ENCODE results near the gene TMEM87A.
A peak's percentile ranks its signal among the peaks of the same experiment; 100 is the strongest.
"Not testable (repeated sequence)": the region's sequence is repeated elsewhere in the genome, so short reads cannot be mapped to it uniquely, and the experiment has no call there.

TMEM87A gene

DNA sequence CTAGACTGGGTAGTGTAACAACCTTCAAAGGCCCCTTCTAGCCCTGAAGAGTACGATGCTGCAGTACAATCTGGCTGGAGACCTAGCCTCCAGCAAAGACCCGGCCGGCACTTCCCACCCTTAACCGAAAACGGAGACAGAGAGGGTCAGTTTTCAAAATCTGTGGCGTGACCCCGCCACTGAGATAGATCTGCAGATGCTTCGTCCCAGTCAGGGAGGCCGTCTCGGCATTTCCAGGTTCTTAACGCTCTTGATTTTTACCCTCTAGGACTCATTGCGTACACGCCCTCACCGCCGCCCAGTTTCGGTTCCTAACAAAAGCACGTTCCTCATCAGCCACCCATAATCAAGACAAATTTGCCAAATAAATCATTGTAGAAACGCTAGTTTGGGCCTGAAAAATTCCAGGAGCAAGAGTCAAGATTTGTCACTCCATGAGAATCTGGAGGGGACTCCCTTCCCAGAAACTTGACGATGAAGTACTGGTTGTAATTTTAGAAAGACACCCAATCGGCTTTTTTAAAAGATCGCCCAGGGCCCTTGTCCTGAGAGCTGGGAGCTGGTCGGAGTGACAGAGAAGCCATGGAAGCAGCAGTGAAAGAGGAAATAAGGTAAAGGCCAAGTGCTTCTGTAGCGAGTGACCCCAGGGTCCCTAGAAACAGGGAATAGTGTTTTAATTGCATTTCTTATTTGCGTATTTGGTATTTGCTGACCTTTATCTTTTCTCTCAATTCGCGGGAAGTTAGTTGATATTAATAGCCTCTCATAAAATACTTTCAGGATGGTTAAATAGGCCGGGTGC lies 868 bp upstream of the TMEM87A start:
- peak; percentile 31 to 57 (median 47) for DNase-seq (ENCODE audit: low read depth in 4 of 4, low spot score in 1 of 4)

DNA sequence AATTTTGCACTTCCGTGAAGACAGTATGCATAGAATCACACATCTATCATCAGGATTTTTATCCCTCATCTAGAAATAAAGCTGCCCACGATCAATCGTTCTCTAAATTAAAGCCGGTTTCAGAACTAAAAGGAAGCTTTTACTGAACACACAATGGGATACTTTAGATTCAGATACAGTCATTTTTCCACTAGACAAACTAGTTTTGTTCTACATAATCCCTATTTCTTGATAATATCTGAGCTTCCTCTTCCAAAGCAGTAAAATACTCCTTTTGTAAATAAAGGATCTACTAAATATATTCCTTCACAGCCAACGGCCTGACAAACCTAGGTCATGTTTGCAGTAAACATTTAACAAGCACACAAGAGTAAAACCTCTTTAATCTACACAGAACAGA lies 2.2 kb downstream of the TMEM87A start:
- DNase-seq (ENCODE audit: low read depth in 4 of 4, low spot score in 1 of 4) = no peak

DNA sequence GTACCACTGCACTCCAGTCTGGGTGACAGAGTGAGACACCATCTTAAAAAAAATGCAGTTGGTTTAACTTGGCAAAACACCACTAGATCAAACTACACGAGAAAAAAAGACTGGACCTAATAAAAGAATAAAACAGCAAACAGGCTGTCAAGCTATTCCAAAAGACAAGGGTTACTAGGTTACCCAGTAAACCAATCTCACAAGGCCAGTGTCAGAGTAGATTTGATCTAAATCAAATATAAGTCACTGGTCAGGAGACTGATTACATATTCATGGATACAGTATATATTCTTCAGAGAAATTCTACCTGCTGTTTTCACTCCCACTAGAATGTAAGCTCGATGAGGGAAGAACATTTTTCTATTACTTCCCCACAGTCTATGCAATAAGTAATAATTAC lies 2.7 kb downstream of the TMEM87A start:
- DNase-seq (ENCODE audit: low read depth in 4 of 4, low spot score in 1 of 4) = no peak

DNA sequence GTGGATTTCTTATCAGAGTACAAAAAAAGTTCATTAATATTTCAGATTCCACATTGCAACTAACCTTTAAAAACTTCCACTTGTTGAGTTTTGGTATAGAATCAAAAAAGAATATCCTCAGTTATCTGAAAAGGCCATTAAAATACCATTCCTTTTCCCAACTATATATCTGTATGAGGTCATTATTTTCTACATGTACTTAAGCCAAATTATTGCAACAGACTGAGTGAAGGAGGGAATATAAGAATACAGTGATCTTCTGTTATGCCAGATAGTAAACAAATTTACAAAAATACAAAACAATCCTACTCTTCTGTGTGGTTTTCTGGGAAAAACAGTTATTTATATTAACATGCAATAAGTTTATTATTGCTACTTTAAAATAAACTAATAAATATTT lies 5.9 kb downstream of the TMEM87A start:
- DNase-seq (ENCODE audit: low read depth in 4 of 4, low spot score in 1 of 4) = no peak

DNA sequence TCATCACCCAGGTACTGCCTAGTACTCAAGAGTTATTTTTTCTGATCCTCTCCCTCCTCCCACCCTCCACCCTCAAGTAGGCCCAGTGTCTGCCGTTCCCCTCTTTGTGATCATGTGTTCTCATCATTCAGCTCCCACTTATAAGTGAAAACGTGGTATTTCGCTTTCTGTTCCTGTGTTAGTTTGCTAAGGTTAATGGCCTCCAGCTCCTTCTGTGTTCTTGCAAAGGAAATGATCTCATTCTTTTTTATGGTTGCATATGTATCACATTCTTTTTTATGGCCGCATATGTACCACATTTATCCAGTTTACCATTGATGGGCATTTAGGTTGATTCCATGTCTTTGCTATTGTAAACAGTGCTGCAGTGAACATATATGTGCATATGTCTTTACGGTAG lies 8.4 kb downstream of the TMEM87A start:
- DNase-seq (ENCODE audit: low read depth in 4 of 4, low spot score in 1 of 4) = no peak

DNA sequence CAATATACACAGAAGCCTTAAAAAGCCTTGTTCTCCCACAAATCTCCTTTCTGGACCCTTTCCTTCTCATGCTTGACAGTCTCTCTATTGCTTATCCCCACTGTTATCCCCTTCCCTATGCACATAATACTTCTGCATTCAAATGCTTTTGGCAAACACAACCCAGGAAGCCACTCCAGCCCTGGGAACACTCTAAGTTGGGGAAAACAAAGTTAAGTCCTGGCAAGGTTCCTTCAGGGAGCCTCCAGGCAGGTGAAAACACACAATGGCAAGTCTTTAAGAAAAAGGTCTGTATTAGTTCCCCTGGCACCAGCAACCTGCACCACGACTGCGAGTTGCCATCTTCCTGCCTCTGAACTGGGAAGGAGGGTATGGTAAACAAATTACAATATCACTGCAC lies 19.9 kb downstream of the TMEM87A start:
- no peak for DNase-seq (ENCODE audit: low read depth in 4 of 4, low spot score in 1 of 4)

DNA sequence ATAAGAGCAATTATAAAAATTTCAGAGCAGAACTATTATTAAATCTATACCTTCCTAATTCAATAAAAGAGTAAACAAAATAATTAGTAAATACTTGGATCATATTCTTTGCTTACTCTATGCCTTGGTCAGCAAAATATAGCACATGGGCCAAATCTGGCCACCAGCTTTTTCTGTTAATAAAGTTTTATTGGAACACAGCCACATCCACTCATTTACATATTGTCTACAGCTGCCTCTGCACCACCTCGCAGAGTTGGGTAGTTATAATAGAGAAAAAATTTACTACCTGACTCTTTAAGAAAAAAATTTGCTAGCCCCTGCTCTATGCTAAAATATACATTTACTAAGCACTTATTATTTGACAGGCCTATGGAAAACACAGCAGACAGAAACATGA lies 32.4 kb downstream of the TMEM87A start:
- DNase-seq (ENCODE audit: low read depth in 4 of 4, low spot score in 1 of 4) = no peak

DNA sequence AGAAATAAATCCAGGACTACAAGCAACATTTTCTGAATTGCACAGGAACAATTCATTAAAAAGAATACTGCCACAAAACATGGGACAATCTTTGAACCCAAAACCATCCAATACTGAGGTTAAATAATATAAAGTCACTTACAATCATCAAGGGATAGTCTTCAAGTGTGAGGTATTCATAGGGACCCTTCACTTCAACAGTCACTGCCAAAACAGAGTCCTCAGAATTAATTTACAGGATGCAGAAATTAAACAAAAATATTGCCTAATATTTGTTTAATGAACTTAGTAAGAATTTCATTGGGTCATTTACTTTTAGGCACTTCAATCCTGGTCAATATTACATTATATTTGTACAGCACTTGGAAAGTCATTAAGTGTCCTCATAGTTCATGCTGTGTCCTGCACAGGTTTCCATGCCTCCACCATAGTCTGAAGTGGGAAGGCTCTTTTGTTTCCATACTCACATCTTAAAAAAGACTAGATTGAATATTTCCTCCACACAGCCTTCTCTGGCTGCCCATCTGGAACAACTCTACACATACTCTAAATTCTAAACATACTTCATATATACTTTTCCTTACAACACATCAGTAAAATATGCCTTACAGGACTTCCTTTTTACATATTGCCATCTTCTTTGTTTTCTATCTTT lies 33.6 kb downstream of the TMEM87A start:
- no peak for DNase-seq (ENCODE audit: low read depth in 4 of 4, low spot score in 1 of 4)

DNA sequence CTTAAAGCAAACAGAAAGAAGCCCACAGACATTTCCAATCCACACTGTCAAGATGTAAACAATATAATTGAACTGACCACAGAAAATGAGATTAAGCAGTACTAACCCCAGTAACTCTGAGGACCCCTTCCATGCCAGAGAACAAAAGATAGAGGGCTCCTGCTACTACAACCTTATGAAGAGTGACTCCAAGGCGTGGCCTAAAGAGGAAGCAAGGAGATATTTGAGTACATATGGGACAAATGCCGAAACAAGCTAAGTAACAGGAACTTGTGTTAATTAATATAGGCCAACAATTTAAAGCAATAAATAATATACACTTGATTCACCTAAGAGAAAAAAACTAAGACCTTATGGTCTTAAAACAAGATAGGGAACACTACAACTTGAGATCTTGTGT lies 40.1 kb downstream of the TMEM87A start:
- DNase-seq (ENCODE audit: low read depth in 4 of 4, low spot score in 1 of 4) = no peak

DNA sequence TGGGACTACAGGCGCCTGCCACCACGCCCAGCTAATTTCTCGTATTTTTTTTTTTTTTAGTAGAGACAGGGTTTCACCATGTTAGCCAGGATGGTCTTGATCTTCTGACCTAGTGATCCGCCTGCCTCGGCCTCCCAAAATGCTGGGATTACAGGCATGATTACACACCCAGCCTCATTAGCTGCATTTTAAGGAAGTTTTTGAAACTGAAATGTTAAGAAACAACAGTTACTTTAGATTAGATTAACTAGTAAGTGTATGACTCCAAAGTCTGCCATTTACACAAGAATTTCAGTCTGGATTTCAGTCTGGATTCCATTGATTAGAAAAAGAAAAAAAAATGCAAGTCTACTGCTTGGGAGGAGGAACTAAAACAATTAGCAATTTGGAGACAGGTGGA lies 40.6 kb downstream of the TMEM87A start:
- no peak for DNase-seq (ENCODE audit: low read depth in 4 of 4, low spot score in 1 of 4)

DNA sequence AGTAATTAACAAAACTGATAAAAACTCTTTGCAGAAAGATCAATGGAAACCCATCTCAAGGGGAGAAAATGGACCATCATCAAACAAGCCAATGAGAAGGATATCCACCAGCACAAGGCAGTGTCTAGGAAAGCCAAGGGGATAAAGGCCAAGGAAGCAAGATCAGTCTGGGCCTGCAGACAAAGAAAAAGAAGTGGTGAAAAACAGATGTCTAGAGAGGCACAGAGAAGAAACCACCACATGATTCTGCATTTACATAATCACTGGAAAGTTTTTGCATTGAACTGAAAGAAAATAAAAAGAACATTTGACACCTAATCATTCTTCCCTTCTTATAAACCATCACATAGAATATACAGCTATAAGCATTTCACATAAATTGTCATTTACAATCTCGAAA lies 42.1 kb downstream of the TMEM87A start:
- DNase-seq (ENCODE audit: low read depth in 4 of 4, low spot score in 1 of 4) = no peak

DNA sequence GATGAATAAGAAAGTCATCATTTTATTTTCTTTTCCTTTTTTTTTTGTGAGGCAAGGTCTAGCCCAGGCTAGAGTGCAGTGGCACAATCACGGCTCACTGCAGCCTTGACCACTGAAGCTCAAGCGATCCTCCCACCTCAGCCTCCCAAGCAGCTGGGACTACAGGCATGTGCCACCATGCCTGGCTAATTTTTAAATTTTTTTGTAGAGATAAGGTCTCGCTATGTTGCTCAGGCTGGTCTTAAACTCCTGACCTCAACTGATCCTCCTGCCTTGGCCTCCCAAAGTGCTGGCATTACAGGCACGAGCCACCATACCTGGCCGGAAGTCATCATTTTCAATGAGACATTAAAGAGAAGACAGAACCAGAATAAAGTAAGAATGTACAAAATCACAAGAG lies 44.3 kb downstream of the TMEM87A start:
- not testable (repeated sequence) for DNase-seq (ENCODE audit: low read depth in 4 of 4, low spot score in 1 of 4)

DNA sequence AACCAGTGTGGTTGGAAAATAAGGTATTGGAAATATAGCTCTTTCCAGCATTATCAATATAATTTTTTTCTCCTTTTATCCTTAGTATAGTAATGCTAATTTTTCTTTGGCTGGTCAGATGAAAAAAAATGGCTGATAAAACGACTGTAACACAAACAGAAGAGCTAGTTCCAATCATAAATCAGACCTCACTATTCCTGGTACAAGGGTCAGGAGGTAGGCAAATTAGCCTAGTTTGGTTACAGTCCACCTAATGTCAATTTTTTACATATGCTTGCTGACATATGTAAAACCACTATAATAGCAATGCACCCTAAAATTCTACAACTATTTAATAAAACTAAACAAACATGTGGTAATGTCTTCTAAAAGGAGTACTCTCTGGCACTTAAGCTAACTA lies 45.2 kb downstream of the TMEM87A start:
- DNase-seq (ENCODE audit: low read depth in 4 of 4, low spot score in 1 of 4) = no peak

DNA sequence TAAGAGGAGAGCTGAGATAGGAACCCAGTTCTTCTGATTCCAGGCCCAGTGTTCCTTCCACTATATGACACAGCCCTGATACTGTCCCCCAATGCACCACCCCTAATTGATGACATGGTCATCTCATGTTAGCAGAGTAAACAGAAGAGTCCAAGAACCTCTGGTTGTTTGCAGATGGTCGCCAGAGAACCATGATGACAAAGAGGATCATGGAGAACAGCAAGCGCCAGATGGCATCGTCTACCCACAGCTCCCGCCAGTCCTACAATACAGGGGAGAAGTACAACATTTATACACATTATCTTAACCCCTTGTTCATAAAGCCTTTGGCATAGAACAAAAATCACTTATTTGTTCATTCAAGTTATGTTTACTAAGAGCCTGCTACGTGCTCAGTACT lies 46.6 kb downstream of the TMEM87A start:
- DNase-seq (ENCODE audit: low read depth in 4 of 4, low spot score in 1 of 4) = no peak

DNA sequence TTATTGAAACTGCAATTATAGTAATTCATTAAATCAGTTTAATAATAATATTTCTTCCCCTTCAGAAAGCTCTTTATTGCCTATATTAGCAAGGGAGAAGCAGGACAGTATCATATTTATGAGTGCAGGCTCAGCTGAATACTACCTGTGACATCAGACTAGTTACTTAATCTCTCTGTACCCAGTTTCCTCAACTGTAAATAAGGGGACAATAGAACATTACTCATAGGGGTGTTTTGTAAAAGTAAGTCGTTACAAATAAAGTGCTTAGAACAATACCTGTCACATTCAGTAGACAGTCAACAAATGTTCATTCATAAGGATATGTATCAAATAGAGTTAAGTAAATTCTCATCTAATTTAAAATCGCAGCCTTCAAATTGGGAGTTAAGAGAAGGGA lies 53.0 kb downstream of the TMEM87A start:
- no peak for DNase-seq (ENCODE audit: low read depth in 4 of 4, low spot score in 1 of 4)

DNA sequence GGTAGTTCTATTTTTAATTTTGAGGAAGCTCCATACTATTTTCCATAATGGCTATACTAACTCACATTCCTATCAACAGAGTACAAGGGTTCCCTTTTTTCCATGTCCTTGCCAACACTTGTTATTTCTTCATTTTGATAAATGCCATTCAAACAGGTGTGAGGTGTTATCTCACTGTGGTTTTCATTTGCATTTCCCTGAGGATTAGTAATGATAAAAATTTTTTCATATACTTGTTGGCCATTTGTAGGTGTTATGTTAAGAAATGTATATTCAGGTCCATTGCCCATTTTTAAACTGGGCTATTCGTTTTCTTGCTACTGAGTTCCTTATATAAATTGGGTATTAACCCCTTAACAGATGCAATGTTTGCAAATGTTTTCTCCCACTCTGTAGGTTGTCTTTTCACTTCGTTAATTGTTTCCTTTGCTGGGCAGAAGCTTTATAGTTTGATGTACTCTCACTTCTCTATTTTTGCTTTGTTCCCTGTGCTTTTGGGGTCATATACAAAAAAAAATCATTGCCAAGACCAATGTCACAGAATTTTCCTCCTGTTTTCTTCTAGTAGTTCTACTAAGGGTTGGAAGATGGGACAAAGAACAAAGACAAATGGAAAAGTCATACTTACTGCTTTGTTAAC lies 54.2 kb downstream of the TMEM87A start:
- no peak for DNase-seq (ENCODE audit: low read depth in 4 of 4, low spot score in 1 of 4)

DNA sequence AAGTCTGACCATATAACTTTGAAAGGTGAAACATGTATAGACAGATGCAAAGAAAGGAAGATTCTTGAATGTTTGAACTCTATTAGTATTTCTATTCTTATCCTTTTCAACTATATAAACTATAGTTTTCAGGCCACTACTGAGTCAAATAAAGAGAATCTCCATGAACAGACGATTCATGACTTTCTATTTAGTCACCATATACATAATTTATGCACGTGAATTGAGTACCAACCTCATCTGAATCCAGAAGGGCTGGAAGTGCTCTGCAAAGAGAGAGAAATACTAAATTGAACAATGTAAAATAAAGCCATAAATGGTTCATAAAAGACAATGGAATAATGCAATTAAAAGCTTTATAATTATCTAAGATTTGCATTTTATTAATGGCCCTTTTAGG lies 55.7 kb downstream of the TMEM87A start:
- DNase-seq (ENCODE audit: low read depth in 4 of 4, low spot score in 1 of 4) = no peak

DNA sequence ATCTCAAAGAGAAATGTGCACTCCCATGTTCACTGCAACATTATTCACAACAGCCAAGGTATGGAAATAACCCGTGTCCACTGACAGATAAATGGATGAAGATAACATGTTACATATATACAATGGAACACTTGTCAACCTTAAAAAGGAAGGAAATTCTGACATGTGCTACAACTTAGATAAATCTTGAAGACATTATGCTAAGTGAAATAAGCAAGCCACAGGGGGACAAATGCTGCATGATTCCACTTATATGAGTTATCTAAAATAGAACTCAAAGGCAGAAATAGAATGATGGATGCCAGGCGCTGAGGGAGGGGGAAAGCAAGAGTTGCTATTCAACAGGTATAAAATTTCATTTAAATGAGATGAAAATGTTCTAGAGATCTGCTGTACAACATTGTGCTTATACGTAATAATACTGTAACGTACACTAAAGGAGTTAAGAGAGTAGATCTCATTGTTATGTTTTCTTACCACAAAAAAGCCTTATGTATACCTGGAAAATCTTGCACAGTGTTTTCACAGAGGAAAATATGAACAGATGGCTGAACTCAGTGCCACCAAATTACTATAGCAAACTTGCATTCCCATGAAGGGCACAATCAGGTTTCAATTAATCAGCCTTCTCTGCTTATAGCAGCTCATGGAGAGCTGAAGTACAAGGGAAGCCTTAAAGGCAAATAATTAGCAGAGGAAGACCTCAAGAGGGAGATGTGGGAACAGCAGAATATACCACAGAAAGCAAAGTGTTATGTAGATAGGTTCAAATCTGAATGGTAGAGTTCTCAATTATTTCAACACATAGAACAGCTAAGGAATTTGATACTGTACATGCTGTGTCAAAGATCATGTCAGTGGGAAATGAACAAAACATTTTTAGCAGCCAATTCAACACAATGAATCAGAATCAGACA lies 57.1 kb downstream of the TMEM87A start:
- DNase-seq (ENCODE audit: low read depth in 4 of 4, low spot score in 1 of 4) = no peak

DNA sequence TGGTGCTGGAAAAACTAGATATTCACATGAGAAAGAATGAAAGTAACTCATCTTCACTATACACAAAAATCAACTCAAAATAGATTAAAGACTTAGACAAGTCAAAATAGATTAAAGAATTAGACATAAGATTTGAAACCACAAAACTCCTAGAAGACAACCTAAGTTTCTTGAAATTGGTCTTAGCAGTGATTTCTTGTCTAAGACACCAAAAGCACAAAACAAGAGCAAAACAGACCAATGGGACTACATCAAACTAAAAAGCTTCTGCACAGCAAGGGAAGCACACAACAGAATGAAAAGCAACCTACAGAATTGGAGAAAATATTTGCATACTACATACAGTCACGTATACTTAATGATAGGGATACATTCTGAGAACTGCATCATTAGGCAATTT lies 58.6 kb downstream of the TMEM87A start:
- DNase-seq (ENCODE audit: low read depth in 4 of 4, low spot score in 1 of 4) = no peak

DNA sequence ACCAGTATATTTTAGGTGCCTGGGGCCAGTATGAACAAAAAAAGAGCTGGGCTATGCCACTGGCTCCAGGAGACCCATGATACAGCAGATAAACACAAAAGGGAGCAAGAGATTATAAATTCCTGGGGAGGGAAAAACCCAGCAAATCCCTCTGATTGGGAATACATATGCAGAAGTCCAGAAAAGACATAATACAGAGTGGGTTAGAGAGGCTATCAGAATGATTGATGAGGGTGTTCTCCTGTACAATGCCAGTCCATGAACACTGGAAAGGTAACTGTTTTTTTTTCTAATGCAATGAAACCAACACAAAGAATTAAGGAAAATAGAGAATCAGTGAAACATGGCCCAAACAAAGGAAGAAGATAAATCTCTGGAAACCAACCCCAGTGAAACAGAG lies 59.7 kb downstream of the TMEM87A start:
- no peak for DNase-seq (ENCODE audit: low read depth in 4 of 4, low spot score in 1 of 4)

DNA sequence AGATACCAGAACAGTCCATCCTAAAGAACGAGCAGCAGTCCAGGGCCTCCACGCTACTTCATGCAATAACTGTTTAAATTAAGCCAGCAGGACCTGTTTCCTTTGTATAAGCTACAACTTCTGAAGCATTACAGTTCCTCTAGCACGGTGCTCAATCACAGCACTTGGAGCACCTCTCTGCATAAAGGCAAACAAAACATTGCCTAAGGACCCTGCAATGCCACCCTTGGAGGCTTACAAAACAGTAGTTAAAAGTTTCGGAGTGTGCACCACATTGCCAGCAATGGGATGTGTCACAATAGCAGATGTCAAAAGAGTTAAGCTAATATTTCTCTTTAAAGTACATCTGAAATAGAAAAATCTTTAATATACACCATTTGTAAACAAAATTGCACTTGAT lies 62.5 kb downstream of the TMEM87A start:
- no peak for DNase-seq (ENCODE audit: low read depth in 4 of 4, low spot score in 1 of 4)
